ENCODE data around the gene OSMR. TPM values are rescaled to one million over a fixed set of nuclear protein-coding genes. Genes with fewer than 3 reads are reported as not detected.

OSMR gene
- total and polyA plus RNA-seq, 9 donors = 16.6 to 87.1 (median 48.9) TPM

- WGBS, 3 donors = 88 to 96% (median 93%) methylated on average over 4 of the region's 4 CpGs
- H3K4me3 ChIP-seq = no peak overlapping the region
- no peaks in the 10 kb centered on the region for H3K9me3 ChIP-seq
- peaks cover 2% of the 10 kb centered on the region for H3K4me1 ChIP-seq (ENCODE audit: insufficient read depth)
- intact Hi-C loops (cut with DNase I) = no loop called here
- TF ChIP-seq POLR2A (IDR thresholded peaks at IDR 0.05) = no peak
- TF ChIP-seq EP300 (IDR thresholded peaks at IDR 0.05) = no peak
- no peak for TF ChIP-seq CTCF (IDR thresholded peaks at IDR 0.05)
- no peak overlapping the region for H3K27ac ChIP-seq
- no peak for DNase-seq
- no peaks in the 10 kb centered on the region for H3K36me3 ChIP-seq
- no peaks in the 10 kb centered on the region for H3K27me3 ChIP-seq
Observed at GRCh38 chr5:38866362-38867031, 20.7 kb downstream of the OSMR start.

GRCh38 chr5:38867032-38867398 lies 21.2 kb downstream of the OSMR start:
- Histone ChIP-seq H3K4me3 (no peak overlapping the region), H3K27me3 (no peaks in the 10 kb centered on the region), H3K9me3 (no peaks in the 10 kb centered on the region), H3K27ac (no peak overlapping the region), H3K4me1 (ENCODE audit: insufficient read depth) (peaks cover 2% of the 10 kb centered on the region), H3K36me3 (no peaks in the 10 kb centered on the region)
- TF ChIP-seq POLR2A (IDR thresholded peaks at IDR 0.05) = no peak
- intact Hi-C loops (cut with DNase I) = no loop called here
- 86 to 89% (median 87%) methylated on average over 1 of the region's 1 CpG for WGBS, 3 donors
- DNase-seq = no peak

GRCh38 chr5:38867416-38867815 lies 21.6 kb downstream of the OSMR start:
- no peak for DNase-seq
- H3K4me1 ChIP-seq (ENCODE audit: insufficient read depth) = peaks cover 2% of the 10 kb centered on the region
- H3K36me3 ChIP-seq = no peaks in the 10 kb centered on the region
- no peak overlapping the region for H3K4me3 ChIP-seq
- 70 to 84% (median 81%) methylated on average over 5 of the region's 5 CpGs for WGBS, 3 donors
- no peak for TF ChIP-seq POLR2A (IDR thresholded peaks at IDR 0.05)
- no peak for TF ChIP-seq EP300 (IDR thresholded peaks at IDR 0.05)
- intact Hi-C loops (cut with DNase I) = no loop called here
- no peak overlapping the region for H3K27ac ChIP-seq
- no peaks in the 10 kb centered on the region for H3K27me3 ChIP-seq
- H3K9me3 ChIP-seq = no peaks in the 10 kb centered on the region

- no peak overlapping the region for H3K27ac ChIP-seq
- intact Hi-C loops (cut with DNase I) = no loop called here
- H3K36me3 ChIP-seq = no peaks in the 10 kb centered on the region
- no peak for DNase-seq
- no peak overlapping the region for H3K4me3 ChIP-seq
- H3K4me1 ChIP-seq (ENCODE audit: insufficient read depth) = no peaks in the 10 kb centered on the region
- TF ChIP-seq CTCF (IDR thresholded peaks at IDR 0.05) (no peak), EP300 (IDR thresholded peaks at IDR 0.05) (no peak), POLR2A (IDR thresholded peaks at IDR 0.05) (no peak)
- no peaks in the 10 kb centered on the region for H3K27me3 ChIP-seq
- 82 to 88% (median 85%) methylated on average over 1 of the region's 1 CpG for WGBS, 3 donors
- no peaks in the 10 kb centered on the region for H3K9me3 ChIP-seq
Observed at GRCh38 chr5:38870595-38870994, 24.8 kb downstream of the OSMR start.

GRCh38 chr5:38871058-38871605 lies 25.3 kb downstream of the OSMR start:
- DNase-seq = no peak
- no peak overlapping the region for H3K27ac ChIP-seq
- H3K9me3 ChIP-seq = no peaks in the 10 kb centered on the region
- no peaks in the 10 kb centered on the region for H3K36me3 ChIP-seq
- TF ChIP-seq POLR2A (IDR thresholded peaks at IDR 0.05) (no peak), EP300 (IDR thresholded peaks at IDR 0.05) (no peak)
- WGBS, 3 donors = 36 to 50% (median 46%) methylated on average over 2 of the region's 2 CpGs
- no peaks in the 10 kb centered on the region for H3K4me1 ChIP-seq (ENCODE audit: insufficient read depth)
- intact Hi-C loops (cut with DNase I) = no loop called here
- H3K27me3 ChIP-seq = no peaks in the 10 kb centered on the region
- no peak overlapping the region for H3K4me3 ChIP-seq

All from ovary (tissue), 9 donors.